Measurements from ENCODE around the gene CENPU. TPM values are rescaled to one million over a fixed set of nuclear protein-coding genes. Genes with fewer than 3 reads are reported as not detected.
A peak's percentile ranks its signal among the peaks of the same experiment; 100 is the strongest.

The CENPU gene
- total and polyA plus RNA-seq, 2 donors = 10.7 to 58.0 TPM

DNA sequence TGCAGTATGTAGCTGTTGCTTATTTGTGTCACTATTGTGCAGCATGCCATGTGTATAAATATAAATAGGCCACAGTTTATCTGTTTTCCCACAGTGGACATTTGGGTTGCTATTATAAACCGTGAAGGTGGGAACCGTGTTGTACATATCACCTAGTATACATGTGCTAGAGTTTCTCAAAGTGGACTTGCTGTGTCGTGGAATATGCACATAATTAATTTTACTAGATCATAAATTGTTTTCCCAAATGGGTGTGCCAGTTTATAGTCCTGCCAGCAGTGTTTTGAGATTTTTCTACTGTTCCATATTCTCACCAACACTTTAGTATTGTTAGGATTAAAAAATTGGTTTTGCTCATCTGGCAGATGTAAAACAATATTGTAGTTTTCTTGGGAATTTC is 45.9 kb downstream of the CENPU start:
- WGBS = 64% methylated on average over 3 of the region's 3 CpGs
- H3K27me3 ChIP-seq (ENCODE audit: control insufficient read depth in 2 of 2, insufficient read depth in 1 of 2, low read length in 1 of 2) = no peaks in the 10 kb centered on the region
- H3K27ac ChIP-seq (ENCODE audit: low read depth in 1 of 2, low read length in 1 of 2) = no peak overlapping the region
- peaks cover 0 to under 1% of the 10 kb centered on the region in 2 donors for H3K36me3 ChIP-seq (ENCODE audit: control insufficient read depth in 2 of 2, insufficient read depth in 2 of 2, low read length in 1 of 2)
- no peak for DNase-seq (ENCODE audit: low read depth in 6 of 9, low spot score in 9 of 9)
- no peak overlapping the region for H3K4me3 ChIP-seq (ENCODE audit: low read length in 2 of 2)
- H3K4me1 ChIP-seq (ENCODE audit: control insufficient read depth in 2 of 2, insufficient read depth in 2 of 2, low read length in 2 of 2) = peaks cover 0 to 5% of the 10 kb centered on the region in 2 donors
- peaks cover 0 to 3% of the 10 kb centered on the region in 2 donors for H3K9me3 ChIP-seq (ENCODE audit: control insufficient read depth in 2 of 2, insufficient read depth in 1 of 2, low read length in 1 of 2)

DNA sequence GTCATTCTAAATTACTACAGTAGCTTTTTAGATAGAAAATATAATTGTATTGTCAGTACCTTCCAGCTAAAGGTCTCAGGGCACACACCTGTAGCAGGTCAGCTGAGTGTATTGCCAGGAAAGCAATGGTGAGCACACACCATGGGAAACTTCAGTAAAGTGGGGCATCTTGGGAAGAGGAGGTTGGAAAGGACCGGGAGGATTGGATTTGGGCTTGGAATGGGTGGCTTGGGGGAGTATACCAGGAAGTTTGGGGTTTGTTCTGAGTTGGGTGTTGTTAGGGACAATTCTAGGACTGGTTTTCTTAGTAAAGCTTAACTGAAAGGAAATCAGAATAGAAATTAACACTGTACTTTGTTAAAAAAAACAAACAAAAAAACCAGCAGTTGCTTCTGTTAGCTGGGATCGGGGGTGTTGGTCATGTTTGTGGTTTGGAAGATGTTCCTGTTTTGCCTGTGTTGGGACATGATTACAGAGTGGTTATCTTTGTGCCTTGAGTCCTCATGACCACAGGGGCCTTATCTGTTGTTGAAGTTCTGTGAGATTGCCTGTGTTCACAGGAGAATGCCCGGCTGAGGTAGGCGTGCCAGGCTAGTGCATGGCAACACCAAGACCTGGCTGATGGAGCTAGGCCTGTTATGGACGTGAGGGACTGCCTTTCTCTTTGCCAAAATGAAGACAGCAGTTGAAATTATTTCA is 49.3 kb downstream of the CENPU start:
- peak in 1 of 9 donors; percentile 16 for DNase-seq (ENCODE audit: low read depth in 6 of 9, low spot score in 9 of 9)
- 20% methylated on average over 5 of the region's 5 CpGs for WGBS
- H3K4me3 ChIP-seq (ENCODE audit: low read length in 2 of 2) = no peak overlapping the region
- peaks cover 0 to 5% of the 10 kb centered on the region in 2 donors for H3K4me1 ChIP-seq (ENCODE audit: control insufficient read depth in 2 of 2, insufficient read depth in 2 of 2, low read length in 2 of 2)
- H3K27ac ChIP-seq (ENCODE audit: low read depth in 1 of 2, low read length in 1 of 2) = no peak overlapping the region
- peaks cover 0 to 3% of the 10 kb centered on the region in 2 donors for H3K9me3 ChIP-seq (ENCODE audit: control insufficient read depth in 2 of 2, insufficient read depth in 1 of 2, low read length in 1 of 2)
- H3K36me3 ChIP-seq (ENCODE audit: control insufficient read depth in 2 of 2, insufficient read depth in 2 of 2, low read length in 1 of 2) = peaks cover 0 to 5% of the 10 kb centered on the region in 2 donors
- no peaks in the 10 kb centered on the region for H3K27me3 ChIP-seq (ENCODE audit: control insufficient read depth in 2 of 2, insufficient read depth in 1 of 2, low read length in 1 of 2)

DNA sequence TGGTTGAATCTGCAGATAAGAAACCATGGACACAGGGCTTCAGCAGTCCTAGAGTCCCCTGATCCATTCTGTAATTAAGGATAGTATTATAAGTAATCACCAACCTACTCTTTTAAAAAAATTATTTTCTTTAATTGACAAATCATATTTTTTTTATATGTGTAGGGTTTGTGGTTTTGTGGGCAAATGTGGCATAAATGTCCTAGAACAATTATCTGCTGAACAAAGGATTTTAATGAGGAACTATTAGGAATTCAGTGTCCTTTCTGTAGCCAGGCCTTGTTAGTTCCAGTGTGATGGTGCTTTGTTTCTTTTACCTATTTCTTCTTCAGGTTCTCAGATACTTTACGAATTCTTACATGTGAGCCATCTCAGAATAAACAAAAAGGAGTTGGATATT is 52.0 kb downstream of the CENPU start:
- H3K4me1 ChIP-seq (ENCODE audit: control insufficient read depth in 2 of 2, insufficient read depth in 2 of 2, low read length in 2 of 2) = no peaks in the 10 kb centered on the region
- no peaks in the 10 kb centered on the region for H3K27me3 ChIP-seq (ENCODE audit: control insufficient read depth in 2 of 2, insufficient read depth in 1 of 2, low read length in 1 of 2)
- H3K4me3 ChIP-seq (ENCODE audit: low read length in 2 of 2) = no peak overlapping the region
- peaks cover 0 to 3% of the 10 kb centered on the region in 2 donors for H3K9me3 ChIP-seq (ENCODE audit: control insufficient read depth in 2 of 2, insufficient read depth in 1 of 2, low read length in 1 of 2)
- DNase-seq (ENCODE audit: low read depth in 6 of 9, low spot score in 9 of 9) = no peak
- 100% methylated on average over 1 of the region's 1 CpG for WGBS
- no peak overlapping the region for H3K27ac ChIP-seq (ENCODE audit: low read depth in 1 of 2, low read length in 1 of 2)
- peaks cover 0 to 8% of the 10 kb centered on the region in 2 donors for H3K36me3 ChIP-seq (ENCODE audit: control insufficient read depth in 2 of 2, insufficient read depth in 2 of 2, low read length in 1 of 2)

DNA sequence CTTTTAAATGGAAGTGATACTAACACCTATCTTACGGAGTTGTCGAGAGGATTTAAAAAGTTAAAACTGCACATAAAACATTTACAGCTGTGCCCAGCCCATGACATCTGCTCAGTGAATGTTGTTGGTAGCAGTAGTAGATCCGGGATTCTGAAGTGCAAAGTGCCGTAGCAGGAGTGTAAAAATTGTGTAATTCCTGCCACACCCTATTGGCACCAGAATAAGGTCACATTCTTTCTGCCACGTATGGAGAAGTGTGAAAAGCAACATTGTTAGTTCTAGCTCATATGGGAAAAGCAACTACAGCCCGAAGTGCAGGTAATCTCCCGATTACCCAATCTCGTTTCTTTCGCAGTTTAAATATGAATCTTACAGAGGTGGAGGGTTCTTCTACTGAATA is 53.2 kb downstream of the CENPU start:
- 96% methylated on average over 9 of the region's 9 CpGs for WGBS
- Histone ChIP-seq H3K27ac (ENCODE audit: low read depth in 1 of 2, low read length in 1 of 2) (no peak overlapping the region), H3K4me1 (ENCODE audit: control insufficient read depth in 2 of 2, insufficient read depth in 2 of 2, low read length in 2 of 2) (no peaks in the 10 kb centered on the region), H3K9me3 (ENCODE audit: control insufficient read depth in 2 of 2, insufficient read depth in 1 of 2, low read length in 1 of 2) (no peaks in the 10 kb centered on the region), H3K27me3 (ENCODE audit: control insufficient read depth in 2 of 2, insufficient read depth in 1 of 2, low read length in 1 of 2) (no peaks in the 10 kb centered on the region), H3K4me3 (ENCODE audit: low read length in 2 of 2) (no peak overlapping the region), H3K36me3 (ENCODE audit: control insufficient read depth in 2 of 2, insufficient read depth in 2 of 2, low read length in 1 of 2) (peaks cover 0 to 8% of the 10 kb centered on the region in 2 donors)
- no peak for DNase-seq (ENCODE audit: low read depth in 6 of 9, low spot score in 9 of 9)

DNA sequence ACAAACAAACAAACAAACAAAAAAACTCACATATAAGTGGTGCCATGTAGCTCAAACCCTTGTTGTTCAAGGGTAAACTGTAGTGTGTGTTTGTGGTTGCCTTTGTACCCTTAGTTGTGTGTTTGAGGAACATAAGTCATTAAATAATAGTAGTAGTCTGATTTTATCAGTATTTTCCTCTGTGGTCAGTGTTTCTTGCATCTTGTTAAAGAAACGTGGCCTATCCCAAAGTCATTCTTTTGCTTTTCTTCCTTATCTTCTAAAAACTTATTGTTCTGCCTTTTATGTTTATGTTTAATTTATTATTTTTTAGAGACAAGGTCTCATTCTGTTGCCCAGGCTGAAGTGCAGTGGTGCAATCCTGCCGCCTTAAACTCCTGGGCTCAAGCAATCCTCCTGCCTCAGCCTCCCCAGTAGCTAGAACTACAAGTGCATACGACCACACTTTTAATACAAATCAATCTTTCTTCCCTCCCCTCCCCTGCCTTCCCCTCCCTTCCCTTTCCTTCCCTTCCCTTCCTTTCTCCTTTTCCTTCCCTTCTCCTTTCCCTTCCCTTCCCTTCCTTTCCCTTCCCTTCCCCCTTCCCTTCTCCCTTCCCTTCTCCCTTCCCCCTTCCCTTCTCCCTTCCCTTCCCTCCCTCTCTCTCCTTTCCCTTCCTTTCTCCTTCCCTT is 57.9 kb downstream of the CENPU start:
- Histone ChIP-seq H3K27ac (ENCODE audit: low read depth in 1 of 2, low read length in 1 of 2) (no peak overlapping the region), H3K9me3 (ENCODE audit: control insufficient read depth in 2 of 2, insufficient read depth in 1 of 2, low read length in 1 of 2) (no peaks in the 10 kb centered on the region), H3K4me1 (ENCODE audit: control insufficient read depth in 2 of 2, insufficient read depth in 2 of 2, low read length in 2 of 2) (no peaks in the 10 kb centered on the region), H3K4me3 (ENCODE audit: low read length in 2 of 2) (no peak overlapping the region), H3K36me3 (ENCODE audit: control insufficient read depth in 2 of 2, insufficient read depth in 2 of 2, low read length in 1 of 2) (peaks cover 13 to 24% of the 10 kb centered on the region in 2 donors), H3K27me3 (ENCODE audit: control insufficient read depth in 2 of 2, insufficient read depth in 1 of 2, low read length in 1 of 2) (no peaks in the 10 kb centered on the region)
- no peak for DNase-seq (ENCODE audit: low read depth in 6 of 9, low spot score in 9 of 9)
- 93% methylated on average over 3 of the region's 3 CpGs for whole genome bisulfite sequencing

DNA sequence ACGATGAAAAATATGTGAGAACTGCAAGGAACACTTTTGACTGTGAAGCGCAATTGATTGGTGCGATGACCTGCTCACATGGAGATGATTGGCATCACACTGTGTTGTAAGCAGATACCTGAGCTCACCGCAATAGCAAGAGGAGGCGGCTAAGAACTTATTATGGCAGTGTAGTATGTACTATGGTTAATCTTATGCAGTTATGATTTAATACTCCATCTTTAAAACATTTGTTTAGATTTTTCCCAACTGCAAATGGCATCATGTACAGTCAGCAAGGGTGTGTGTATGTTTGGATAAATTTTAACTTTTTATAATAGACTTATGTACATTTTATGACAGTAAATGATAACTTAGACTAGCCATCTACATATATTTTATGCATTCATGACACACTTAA is 58.9 kb downstream of the CENPU start:
- Histone ChIP-seq H3K27ac (ENCODE audit: low read depth in 1 of 2, low read length in 1 of 2) (no peak overlapping the region), H3K27me3 (ENCODE audit: control insufficient read depth in 2 of 2, insufficient read depth in 1 of 2, low read length in 1 of 2) (no peaks in the 10 kb centered on the region), H3K36me3 (ENCODE audit: control insufficient read depth in 2 of 2, insufficient read depth in 2 of 2, low read length in 1 of 2) (peaks cover 13 to 22% of the 10 kb centered on the region in 2 donors), H3K4me1 (ENCODE audit: control insufficient read depth in 2 of 2, insufficient read depth in 2 of 2, low read length in 2 of 2) (no peaks in the 10 kb centered on the region), H3K4me3 (ENCODE audit: low read length in 2 of 2) (no peak overlapping the region), H3K9me3 (ENCODE audit: control insufficient read depth in 2 of 2, insufficient read depth in 1 of 2, low read length in 1 of 2) (no peaks in the 10 kb centered on the region)
- DNase-seq (ENCODE audit: low read depth in 6 of 9, low spot score in 9 of 9) = no peak
- WGBS = 97% methylated on average over 5 of the region's 5 CpGs

DNA sequence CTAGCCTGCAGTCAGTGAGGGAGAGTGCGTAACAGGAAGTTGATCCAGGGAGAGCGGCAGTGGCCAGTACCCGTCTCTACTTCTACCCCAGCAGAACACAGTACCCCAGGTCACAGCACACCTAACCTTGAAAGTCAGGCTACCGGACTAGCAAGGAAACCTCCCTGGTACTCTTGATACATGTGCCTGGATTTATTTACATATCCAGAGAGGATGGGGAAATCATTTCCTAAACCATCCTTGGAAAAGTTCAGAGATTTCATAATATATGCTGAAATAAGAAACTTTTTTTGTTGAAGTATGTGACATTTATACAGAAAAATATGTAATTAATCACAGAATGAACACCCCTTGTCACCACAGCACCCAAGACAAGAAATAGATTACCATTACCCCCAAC is 59.9 kb downstream of the CENPU start:
- H3K27ac ChIP-seq (ENCODE audit: low read depth in 1 of 2, low read length in 1 of 2) = no peak overlapping the region
- no peaks in the 10 kb centered on the region for H3K4me1 ChIP-seq (ENCODE audit: control insufficient read depth in 2 of 2, insufficient read depth in 2 of 2, low read length in 2 of 2)
- no peak for DNase-seq (ENCODE audit: low read depth in 6 of 9, low spot score in 9 of 9)
- H3K9me3 ChIP-seq (ENCODE audit: control insufficient read depth in 2 of 2, insufficient read depth in 1 of 2, low read length in 1 of 2) = no peaks in the 10 kb centered on the region
- 98% methylated on average over 4 of the region's 4 CpGs for WGBS
- peaks cover 16 to 18% of the 10 kb centered on the region in 2 donors for H3K36me3 ChIP-seq (ENCODE audit: control insufficient read depth in 2 of 2, insufficient read depth in 2 of 2, low read length in 1 of 2)
- H3K27me3 ChIP-seq (ENCODE audit: control insufficient read depth in 2 of 2, insufficient read depth in 1 of 2, low read length in 1 of 2) = no peaks in the 10 kb centered on the region
- H3K4me3 ChIP-seq (ENCODE audit: low read length in 2 of 2) = no peak overlapping the region

DNA sequence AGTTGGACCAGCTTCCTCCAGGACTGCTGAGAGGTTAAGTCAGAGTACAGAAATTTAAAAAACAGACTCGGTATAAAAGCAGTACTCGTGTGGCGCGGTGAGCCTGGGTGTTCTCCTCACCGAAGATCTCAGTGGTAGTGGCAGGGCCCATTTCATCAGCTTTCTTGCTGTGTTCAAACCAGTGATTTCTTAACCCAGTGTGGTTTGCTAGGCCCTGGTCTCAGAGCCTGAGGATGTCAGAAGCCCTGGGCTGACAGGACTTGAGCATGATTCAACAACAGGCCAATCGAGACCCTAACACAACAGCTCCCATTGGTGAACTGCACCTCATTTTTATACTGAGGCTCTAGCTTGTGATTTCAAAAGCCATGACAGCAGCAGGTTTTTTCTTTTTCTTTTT is 61.2 kb downstream of the CENPU start:
- DNase-seq (ENCODE audit: low read depth in 6 of 9, low spot score in 9 of 9) = no peak
- H3K4me1 ChIP-seq (ENCODE audit: control insufficient read depth in 2 of 2, insufficient read depth in 2 of 2, low read length in 2 of 2) = peaks cover 0 to 7% of the 10 kb centered on the region in 2 donors
- H3K4me3 ChIP-seq (ENCODE audit: low read length in 2 of 2) = no peak overlapping the region
- no peaks in the 10 kb centered on the region for H3K9me3 ChIP-seq (ENCODE audit: control insufficient read depth in 2 of 2, insufficient read depth in 1 of 2, low read length in 1 of 2)
- H3K27ac ChIP-seq (ENCODE audit: low read depth in 1 of 2, low read length in 1 of 2) = no peak overlapping the region
- 97% methylated on average over 6 of the region's 6 CpGs for WGBS
- peaks cover 24 to 25% of the 10 kb centered on the region in 2 donors for H3K36me3 ChIP-seq (ENCODE audit: control insufficient read depth in 2 of 2, insufficient read depth in 2 of 2, low read length in 1 of 2)
- no peaks in the 10 kb centered on the region for H3K27me3 ChIP-seq (ENCODE audit: control insufficient read depth in 2 of 2, insufficient read depth in 1 of 2, low read length in 1 of 2)

DNA sequence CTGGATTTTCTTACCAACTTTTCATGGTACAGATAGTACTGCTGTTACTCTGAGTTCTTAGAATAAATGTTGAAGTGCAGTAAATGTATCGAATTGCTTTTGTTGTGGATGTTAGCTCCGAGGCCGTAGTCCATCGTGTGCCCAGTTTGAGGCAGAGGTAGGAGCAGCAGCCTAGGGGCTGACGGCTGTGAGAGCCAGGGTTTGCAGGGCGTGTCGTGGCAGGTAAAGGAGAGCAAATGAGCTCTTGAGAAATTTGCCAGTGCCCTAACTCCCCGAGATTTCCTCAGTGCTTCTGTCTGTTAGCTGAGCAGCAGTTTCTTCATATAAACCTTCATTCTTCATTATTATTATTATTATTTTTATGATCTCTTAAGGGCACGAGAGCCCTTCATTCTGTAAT is 62.8 kb downstream of the CENPU start:
- Histone ChIP-seq H3K27ac (ENCODE audit: low read depth in 1 of 2, low read length in 1 of 2) (no peak overlapping the region), H3K4me1 (ENCODE audit: control insufficient read depth in 2 of 2, insufficient read depth in 2 of 2, low read length in 2 of 2) (peaks cover 0 to 7% of the 10 kb centered on the region in 2 donors), H3K4me3 (ENCODE audit: low read length in 2 of 2) (no peak overlapping the region), H3K9me3 (ENCODE audit: control insufficient read depth in 2 of 2, insufficient read depth in 1 of 2, low read length in 1 of 2) (no peaks in the 10 kb centered on the region), H3K27me3 (ENCODE audit: control insufficient read depth in 2 of 2, insufficient read depth in 1 of 2, low read length in 1 of 2) (no peaks in the 10 kb centered on the region), H3K36me3 (ENCODE audit: control insufficient read depth in 2 of 2, insufficient read depth in 2 of 2, low read length in 1 of 2) (peaks cover 25 to 32% of the 10 kb centered on the region in 2 donors)
- WGBS = 95% methylated on average over 9 of the region's 9 CpGs
- no peak for DNase-seq (ENCODE audit: low read depth in 6 of 9, low spot score in 9 of 9)

Data from thymus (tissue), 11 donors.